Mesothelial cell of epicardium (in vitro differentiated cells): Measurements from ENCODE around the gene RNASET2. TPM values are rescaled to one million over a fixed set of nuclear protein-coding genes. Genes with fewer than 3 reads are reported as not detected.
"Not testable (repeated sequence)": the region's sequence is repeated elsewhere in the genome, so short reads cannot be mapped to it uniquely, and the experiment has no call there.

Experiments used
- DNase-seq, 2 experiments: peaks; one replicate each; pipeline ENCODE4 v3.0.0; 2021; ENCODE audit warnings: low spot score in 2 of 2; ENCODE audit not compliant: unreplicated experiment in 2 of 2
- H3K27ac Mint-ChIP-seq: 2 replicates; pipeline ENCODE4 v1.8.0; 2021; ENCODE audit warnings: mixed read lengths
- H3K27me3 Mint-ChIP-seq: 2 replicates; pipeline ENCODE4 v1.8.0; 2021; ENCODE audit warnings: low read depth, mixed read lengths
- H3K36me3 Mint-ChIP-seq: 2 replicates; pipeline ENCODE4 v1.8.0; 2021; ENCODE audit warnings: mixed read lengths
- H3K4me1 Mint-ChIP-seq: 2 replicates; pipeline ENCODE4 v1.8.0; 2021; ENCODE audit warnings: mixed read lengths
- H3K4me3 Mint-ChIP-seq: 2 replicates; pipeline ENCODE4 v1.8.0; 2021; ENCODE audit warnings: mild to moderate bottlenecking, moderate library complexity, mixed read lengths
- H3K9me3 Mint-ChIP-seq: 2 replicates; pipeline ENCODE4 v1.8.0; 2021; ENCODE audit warnings: mixed read lengths
- total RNA-seq: library from RNA; stranded (reverse); gene quantifications from 3 replicates; pipeline ENCODE4 v1.2.1, GENCODE V29; 2021
- TF ChIP-seq, protein P1 (sequence below): fragments of 200-600 bp; sonication (generic); IDR thresholded peaks from one replicate; pipeline ENCODE4 v1.5.0; 2021; ENCODE audit warnings: antibody characterized with exemption; ENCODE audit not compliant: unreplicated experiment

Gene RNASET2
- total RNA-seq, 1 donor from 2014 or later, result 42.3 TPM

DNA sequence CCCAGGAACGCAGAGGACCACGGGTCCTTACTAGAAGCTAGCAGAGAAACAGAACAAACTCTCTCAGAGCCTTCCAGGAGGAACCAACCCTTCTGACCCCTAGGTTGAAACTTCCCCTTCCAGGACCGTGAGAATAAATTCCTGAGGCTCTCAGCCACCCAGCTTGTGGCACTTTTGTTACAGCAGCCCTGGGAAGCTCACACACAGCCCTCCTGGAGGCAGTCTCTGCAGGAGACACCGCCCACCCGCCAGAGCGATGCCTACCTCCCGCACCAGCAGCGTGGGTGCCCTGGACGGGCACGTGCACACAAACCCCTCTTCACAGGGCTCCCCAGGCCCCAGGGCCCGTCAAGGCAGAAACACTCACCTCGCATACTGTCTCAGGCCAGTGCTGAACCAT is 4.2 kb downstream of the RNASET2 start:
- DNase-seq, result no peak
- no peaks in the 10 kb centered on the region for H3K9me3 Mint-ChIP-seq
- H3K4me1 Mint-ChIP-seq, result peaks cover 20% of the 10 kb centered on the region
- no peaks in the 10 kb centered on the region for H3K27me3 Mint-ChIP-seq
- no peak overlapping the region for H3K4me3 Mint-ChIP-seq
- TF ChIP-seq, protein P1, sequence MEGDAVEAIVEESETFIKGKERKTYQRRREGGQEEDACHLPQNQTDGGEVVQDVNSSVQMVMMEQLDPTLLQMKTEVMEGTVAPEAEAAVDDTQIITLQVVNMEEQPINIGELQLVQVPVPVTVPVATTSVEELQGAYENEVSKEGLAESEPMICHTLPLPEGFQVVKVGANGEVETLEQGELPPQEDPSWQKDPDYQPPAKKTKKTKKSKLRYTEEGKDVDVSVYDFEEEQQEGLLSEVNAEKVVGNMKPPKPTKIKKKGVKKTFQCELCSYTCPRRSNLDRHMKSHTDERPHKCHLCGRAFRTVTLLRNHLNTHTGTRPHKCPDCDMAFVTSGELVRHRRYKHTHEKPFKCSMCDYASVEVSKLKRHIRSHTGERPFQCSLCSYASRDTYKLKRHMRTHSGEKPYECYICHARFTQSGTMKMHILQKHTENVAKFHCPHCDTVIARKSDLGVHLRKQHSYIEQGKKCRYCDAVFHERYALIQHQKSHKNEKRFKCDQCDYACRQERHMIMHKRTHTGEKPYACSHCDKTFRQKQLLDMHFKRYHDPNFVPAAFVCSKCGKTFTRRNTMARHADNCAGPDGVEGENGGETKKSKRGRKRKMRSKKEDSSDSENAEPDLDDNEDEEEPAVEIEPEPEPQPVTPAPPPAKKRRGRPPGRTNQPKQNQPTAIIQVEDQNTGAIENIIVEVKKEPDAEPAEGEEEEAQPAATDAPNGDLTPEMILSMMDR, result no peak
- peaks cover 14% of the 10 kb centered on the region for H3K36me3 Mint-ChIP-seq
- H3K27ac Mint-ChIP-seq, result no peak overlapping the region

DNA sequence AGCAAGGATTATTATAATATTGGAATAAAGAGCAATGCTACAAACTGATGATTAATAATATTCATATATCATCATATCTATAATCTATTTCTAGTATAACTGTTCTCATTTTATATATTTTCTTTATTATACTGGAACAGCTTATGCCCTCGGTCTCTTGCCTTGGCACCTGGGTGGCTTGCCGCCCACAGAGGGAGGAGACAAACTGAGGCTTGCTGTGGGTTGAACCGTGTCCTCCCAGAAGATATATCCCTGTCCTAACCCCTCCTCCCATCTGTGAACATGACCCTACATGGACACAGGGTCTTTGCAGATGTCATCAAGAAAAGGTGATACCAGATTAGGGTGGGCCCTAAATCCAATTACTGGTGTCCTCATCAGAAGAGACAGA is 4.7 kb downstream of the RNASET2 start:
- TF ChIP-seq, protein P1, result no peak
- Mint-ChIP-seq H3K36me3 (peaks cover 16% of the 10 kb centered on the region), H3K27ac (no peak overlapping the region), H3K9me3 (no peaks in the 10 kb centered on the region), H3K27me3 (no peaks in the 10 kb centered on the region), H3K4me1 (peaks cover 20% of the 10 kb centered on the region), H3K4me3 (no peak overlapping the region)
- no peak for DNase-seq

DNA sequence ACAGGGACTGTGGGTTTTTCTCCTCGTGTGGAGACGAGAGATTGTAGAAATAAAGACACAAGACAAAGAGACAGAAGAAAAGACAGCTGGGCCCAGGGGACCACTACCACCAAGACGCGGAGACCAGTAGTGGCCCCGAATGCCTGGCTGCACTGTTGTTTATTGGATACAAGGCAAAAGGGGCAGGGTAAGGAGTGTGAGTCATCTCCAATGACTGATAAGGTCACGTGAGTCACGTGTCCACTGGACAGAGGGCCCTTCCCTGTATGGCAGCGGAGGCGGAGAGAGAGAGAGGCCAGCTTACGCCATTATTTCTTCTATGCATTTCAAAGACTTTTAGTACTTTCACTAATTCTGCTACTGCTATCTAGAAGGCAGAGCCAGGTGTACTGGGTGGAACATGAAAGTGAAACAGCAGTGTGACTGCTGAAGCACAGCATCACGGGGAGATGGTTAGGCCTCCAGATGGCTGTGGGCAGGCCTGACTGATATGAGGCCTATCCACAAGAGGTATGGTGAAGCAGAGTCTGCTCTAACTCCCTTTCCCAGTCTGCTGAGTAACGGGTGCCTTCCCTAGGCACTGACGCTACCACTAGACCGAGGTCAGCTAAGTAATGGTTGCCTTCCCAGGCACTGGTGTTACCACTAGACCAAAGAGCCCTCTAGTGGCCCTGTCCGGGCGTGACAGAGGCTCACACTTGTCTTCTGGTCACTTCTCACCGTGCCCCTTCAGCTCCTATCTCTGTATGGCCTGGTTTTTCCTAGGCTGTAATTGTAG is 5.3 kb downstream of the RNASET2 start:
- not testable (repeated sequence) for H3K9me3 Mint-ChIP-seq, H3K27ac Mint-ChIP-seq, H3K4me3 Mint-ChIP-seq, H3K27me3 Mint-ChIP-seq, DNase-seq
- TF ChIP-seq, protein P1, result peak; percentile 32
- Mint-ChIP-seq H3K4me1 (peaks cover 20% of the 10 kb centered on the region), H3K36me3 (peaks cover 20% of the 10 kb centered on the region)

DNA sequence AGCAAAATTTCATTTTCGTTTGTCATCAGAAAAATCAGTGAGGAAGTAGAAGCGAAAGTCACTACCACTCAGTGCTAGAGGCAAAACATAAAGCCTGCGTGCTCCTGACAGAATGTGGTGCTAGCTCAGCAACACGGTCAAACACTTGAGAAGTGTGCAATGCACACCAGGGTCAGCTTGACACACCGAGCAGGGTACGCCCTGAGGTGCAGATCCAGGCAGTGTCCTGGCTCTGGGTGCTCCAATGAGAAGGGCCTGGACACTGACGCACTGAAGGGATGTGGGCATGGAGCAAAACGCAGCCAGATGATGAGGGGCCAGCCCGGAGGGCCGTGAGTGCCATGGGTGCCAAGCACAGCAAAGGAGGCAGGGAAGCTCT is 5.9 kb downstream of the RNASET2 start:
- TF ChIP-seq, protein P1, result no peak
- H3K4me1 Mint-ChIP-seq, result peaks cover 18% of the 10 kb centered on the region
- H3K4me3 Mint-ChIP-seq, result no peak overlapping the region
- DNase-seq, result no peak
- H3K36me3 Mint-ChIP-seq, result peaks cover 22% of the 10 kb centered on the region
- no peaks in the 10 kb centered on the region for H3K9me3 Mint-ChIP-seq
- H3K27ac Mint-ChIP-seq, result no peak overlapping the region
- H3K27me3 Mint-ChIP-seq, result no peaks in the 10 kb centered on the region

DNA sequence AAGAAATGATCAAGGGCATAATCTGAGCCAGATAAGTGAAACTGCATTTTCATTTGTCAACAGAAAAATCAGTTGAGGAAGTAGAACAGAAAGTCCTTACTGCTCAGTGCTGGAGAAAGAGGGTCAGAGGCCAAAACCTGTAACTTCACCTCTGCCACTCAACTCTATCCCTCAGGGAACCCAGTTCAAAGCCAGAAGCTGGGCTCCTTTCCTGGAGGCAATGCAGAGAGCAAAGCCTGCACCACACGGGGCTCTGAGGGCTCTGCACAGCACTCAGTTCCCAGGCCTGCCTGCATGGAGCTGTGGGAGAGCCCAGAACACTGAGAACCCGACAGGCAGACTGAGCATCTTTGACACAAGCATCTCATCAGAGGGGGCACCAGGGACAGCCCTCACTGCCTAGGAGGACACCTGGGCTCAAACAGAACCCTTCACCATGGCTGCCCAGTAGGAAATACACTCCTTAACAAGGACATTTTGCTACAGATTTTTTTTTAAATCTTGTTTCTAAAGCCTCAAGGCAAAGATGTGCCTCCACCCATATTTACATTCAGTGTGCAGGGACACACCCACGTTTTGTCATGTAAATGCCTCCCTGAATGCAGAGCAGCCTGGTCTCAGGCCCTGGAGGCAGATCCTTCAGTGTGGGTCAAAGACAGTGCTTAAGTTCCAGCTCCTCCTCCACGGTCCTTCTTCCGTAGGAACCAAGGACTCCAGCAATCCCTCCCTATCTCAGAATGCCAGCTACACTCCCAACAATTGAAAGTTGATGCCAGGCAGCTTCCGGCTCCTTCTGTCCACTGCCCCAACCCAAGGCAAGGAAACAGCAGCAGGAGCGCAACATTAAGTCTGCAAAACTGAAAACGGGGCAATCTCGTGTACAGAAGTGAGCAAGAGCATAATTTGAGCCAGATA is 6.6 kb downstream of the RNASET2 start:
- H3K9me3 Mint-ChIP-seq, result no peaks in the 10 kb centered on the region
- peaks cover 13% of the 10 kb centered on the region for H3K4me1 Mint-ChIP-seq
- DNase-seq, result no peak
- no peaks in the 10 kb centered on the region for H3K27me3 Mint-ChIP-seq
- peaks cover 27% of the 10 kb centered on the region for H3K36me3 Mint-ChIP-seq
- TF ChIP-seq, protein P1, result no peak
- H3K27ac Mint-ChIP-seq, result no peak overlapping the region
- no peak overlapping the region for H3K4me3 Mint-ChIP-seq

DNA sequence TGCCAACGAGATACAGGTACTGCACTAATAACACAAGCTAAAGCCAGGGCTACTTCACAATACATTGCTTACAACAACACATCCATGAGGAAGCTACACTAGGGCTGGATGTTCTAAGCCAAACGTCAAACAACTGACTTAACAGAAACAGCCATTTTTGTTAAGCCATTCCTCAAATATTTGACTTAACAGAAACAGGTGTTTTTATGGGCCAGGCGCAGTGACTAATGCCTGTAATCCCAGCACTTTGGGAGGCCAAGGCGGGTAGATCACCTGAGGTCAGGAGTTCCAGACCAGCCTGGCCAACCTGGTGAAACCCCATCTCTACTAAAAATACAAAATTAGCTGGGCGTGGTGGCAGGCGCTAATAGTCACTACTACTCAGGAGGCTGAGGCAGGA is 7.6 kb downstream of the RNASET2 start:
- not testable (repeated sequence) for DNase-seq, H3K4me3 Mint-ChIP-seq, H3K27me3 Mint-ChIP-seq, H3K27ac Mint-ChIP-seq, H3K9me3 Mint-ChIP-seq, H3K4me1 Mint-ChIP-seq
- peaks cover 27% of the 10 kb centered on the region for H3K36me3 Mint-ChIP-seq
